Cardiac muscle cell (in vitro differentiated cells and primary cell): ENCODE data around the gene PIRT. TPM values are rescaled to one million over a fixed set of nuclear protein-coding genes. Genes with fewer than 3 reads are reported as not detected.

Experiments used
- DNase-seq, 2 donors: peaks; one replicate each; pipeline versions ENCODE4 v3.0.0 to v3.0.0-alpha.2; 2010 to 2017; ENCODE audit warnings: low read depth in 1 of 2, low spot score in 1 of 2
- H3K27ac ChIP-seq: fragments of 200-600 bp; sonication (generic); 2 replicates; pipeline ENCODE4 v1.5.1; 2016
- H3K27me3 ChIP-seq: fragments of 200-600 bp; sonication (generic); 2 replicates; pipeline ENCODE4 v1.6.0; 2016; ENCODE audit warnings: control low read depth
- H3K36me3 ChIP-seq: fragments of 200-600 bp; sonication (generic); 2 replicates; pipeline ENCODE4 v1.5.1; 2016; ENCODE audit warnings: control low read depth
- H3K4me1 ChIP-seq: fragments of 200-600 bp; sonication (generic); 2 replicates; pipeline ENCODE4 v1.8.1; 2017; ENCODE audit warnings: low read depth, mild to moderate bottlenecking, mixed run types
- H3K4me3 ChIP-seq: fragments of 200-600 bp; sonication (generic); 2 replicates; pipeline ENCODE4 v1.5.1; 2016; ENCODE audit warnings: mild to moderate bottlenecking
- H3K9me3 ChIP-seq: fragments of 200-600 bp; sonication (generic); 2 replicates; pipeline ENCODE4 v1.5.1; 2017; ENCODE audit warnings: low read depth, mild to moderate bottlenecking, control low read depth
- polyA plus RNA-seq: library from polyadenylated mRNA; unstranded; fragments of >200 nt; fragmentation: Nextera tagmentation; extraction: Ambion mirVana; gene quantifications from 2 replicates; pipeline ENCODE4 v1.2.1, GENCODE V29; 2016
- total RNA-seq: library from RNA; depleted of rRNA; stranded (reverse); fragments of >200 nt; gene quantifications from 2 replicates; pipeline ENCODE4 v1.2.3, GENCODE V29; 2016
- TF ChIP-seq, protein P1 (sequence below): IDR thresholded peaks from 2 replicates; pipeline ENCODE4 v1.5.1; 2012; ENCODE audit warnings: low read depth, mild to moderate bottlenecking, low read length

PIRT gene
- total and polyA plus RNA-seq, 2 experiments from 2014 or later, result not detected

DNA sequence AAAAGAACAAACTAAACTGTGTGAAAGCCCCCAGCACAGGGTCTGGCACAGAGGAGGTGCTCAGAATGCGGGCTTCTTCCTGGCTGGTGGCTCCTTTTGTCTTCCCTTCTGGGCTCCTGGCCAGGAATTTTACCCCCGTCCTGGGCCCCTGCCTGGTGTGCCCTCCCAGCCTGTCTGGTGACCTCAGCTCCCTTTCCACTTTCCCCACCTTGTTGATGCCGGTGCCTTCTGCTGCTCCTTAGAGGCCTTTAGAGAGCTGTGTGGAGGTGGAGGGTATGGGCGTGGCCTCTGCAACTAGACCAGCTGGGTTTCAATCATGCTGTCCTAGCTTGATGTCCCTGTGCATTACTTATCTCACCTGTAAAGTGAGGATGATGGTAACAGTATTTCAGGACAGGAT, 16.8 kb downstream of the PIRT start:
- H3K36me3 ChIP-seq, result no peaks in the 10 kb centered on the region
- TF ChIP-seq, protein P1, sequence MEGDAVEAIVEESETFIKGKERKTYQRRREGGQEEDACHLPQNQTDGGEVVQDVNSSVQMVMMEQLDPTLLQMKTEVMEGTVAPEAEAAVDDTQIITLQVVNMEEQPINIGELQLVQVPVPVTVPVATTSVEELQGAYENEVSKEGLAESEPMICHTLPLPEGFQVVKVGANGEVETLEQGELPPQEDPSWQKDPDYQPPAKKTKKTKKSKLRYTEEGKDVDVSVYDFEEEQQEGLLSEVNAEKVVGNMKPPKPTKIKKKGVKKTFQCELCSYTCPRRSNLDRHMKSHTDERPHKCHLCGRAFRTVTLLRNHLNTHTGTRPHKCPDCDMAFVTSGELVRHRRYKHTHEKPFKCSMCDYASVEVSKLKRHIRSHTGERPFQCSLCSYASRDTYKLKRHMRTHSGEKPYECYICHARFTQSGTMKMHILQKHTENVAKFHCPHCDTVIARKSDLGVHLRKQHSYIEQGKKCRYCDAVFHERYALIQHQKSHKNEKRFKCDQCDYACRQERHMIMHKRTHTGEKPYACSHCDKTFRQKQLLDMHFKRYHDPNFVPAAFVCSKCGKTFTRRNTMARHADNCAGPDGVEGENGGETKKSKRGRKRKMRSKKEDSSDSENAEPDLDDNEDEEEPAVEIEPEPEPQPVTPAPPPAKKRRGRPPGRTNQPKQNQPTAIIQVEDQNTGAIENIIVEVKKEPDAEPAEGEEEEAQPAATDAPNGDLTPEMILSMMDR, result no peak
- no peaks in the 10 kb centered on the region for H3K27me3 ChIP-seq
- peak in 1 of 2 donors; percentile 21 for DNase-seq
- no peaks in the 10 kb centered on the region for H3K9me3 ChIP-seq
- no peak overlapping the region for H3K27ac ChIP-seq
- no peak overlapping the region for H3K4me3 ChIP-seq
- H3K4me1 ChIP-seq, result no peaks in the 10 kb centered on the region

DNA sequence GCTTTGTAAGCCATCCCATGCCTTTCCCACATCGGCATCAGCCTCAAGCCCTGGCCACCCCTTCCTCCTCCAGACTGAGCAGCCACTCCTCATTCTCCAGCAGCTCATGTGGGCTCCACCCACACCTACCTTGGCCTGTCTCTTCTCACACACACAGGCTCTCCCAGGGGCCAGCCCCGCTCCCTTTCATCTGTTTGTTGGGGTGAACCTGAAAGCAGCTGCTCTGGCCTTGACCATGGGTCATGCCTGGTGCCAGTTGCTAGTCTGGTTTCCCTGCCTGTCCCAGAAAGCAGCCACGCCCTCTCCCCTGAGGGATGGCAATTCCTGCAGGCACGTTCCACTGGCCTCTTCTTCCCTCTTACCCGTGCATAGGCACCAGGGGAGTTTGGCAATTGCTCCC, 22.6 kb downstream of the PIRT start:
- no peak for DNase-seq
- H3K9me3 ChIP-seq, result no peaks in the 10 kb centered on the region
- H3K27ac ChIP-seq, result no peak overlapping the region
- H3K4me3 ChIP-seq, result no peak overlapping the region
- no peaks in the 10 kb centered on the region for H3K27me3 ChIP-seq
- TF ChIP-seq, protein P1, result no peak
- H3K36me3 ChIP-seq, result no peaks in the 10 kb centered on the region
- H3K4me1 ChIP-seq, result no peaks in the 10 kb centered on the region

DNA sequence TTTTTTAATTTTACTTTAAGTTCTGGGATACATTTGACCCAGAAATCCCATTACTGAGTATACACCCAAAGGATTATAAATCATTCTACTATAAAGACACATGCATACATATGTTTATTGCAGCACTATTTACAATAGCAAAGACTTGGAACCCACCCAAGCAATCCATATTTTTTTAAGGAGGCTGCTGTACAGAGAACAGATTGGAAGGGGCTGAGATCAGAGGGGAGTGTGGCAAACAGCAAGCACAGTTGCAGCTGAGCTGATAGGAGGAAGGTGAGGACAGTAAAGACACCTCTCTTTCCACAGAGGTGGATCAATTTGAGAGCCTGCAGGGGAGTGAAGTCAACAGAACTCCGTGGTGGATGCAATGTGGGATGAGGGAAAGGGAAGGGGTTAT, 23.8 kb downstream of the PIRT start:
- Histone ChIP-seq H3K27me3 (no peaks in the 10 kb centered on the region), H3K36me3 (no peaks in the 10 kb centered on the region), H3K4me3 (no peak overlapping the region), H3K9me3 (no peaks in the 10 kb centered on the region), H3K4me1 (no peaks in the 10 kb centered on the region), H3K27ac (no peak overlapping the region)
- TF ChIP-seq, protein P1, result no peak
- DNase-seq, result no peak

DNA sequence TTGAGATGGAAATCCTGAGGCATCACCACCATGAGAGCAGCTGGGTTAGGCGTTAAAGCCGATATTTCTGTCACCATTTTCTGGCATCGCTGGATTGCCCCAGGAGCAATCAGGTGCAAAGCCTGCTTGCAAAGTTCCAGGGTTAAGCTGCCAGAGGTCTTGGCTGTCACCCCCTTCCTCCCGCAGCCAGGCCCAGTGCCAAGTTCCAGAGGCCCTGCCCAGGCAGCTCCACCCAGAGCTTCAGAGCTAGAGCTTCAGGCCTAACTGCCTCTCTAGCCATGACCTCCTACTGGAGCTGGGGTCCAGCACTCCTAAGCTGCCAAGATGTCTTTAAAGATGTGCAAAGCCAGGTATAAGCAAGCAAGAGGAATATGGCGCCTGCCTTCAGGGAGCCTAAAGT, 25.2 kb downstream of the PIRT start:
- Histone ChIP-seq H3K9me3 (no peaks in the 10 kb centered on the region), H3K27ac (no peak overlapping the region), H3K36me3 (no peaks in the 10 kb centered on the region), H3K4me1 (no peaks in the 10 kb centered on the region), H3K4me3 (no peak overlapping the region), H3K27me3 (no peaks in the 10 kb centered on the region)
- no peak for DNase-seq
- TF ChIP-seq, protein P1, result no peak

DNA sequence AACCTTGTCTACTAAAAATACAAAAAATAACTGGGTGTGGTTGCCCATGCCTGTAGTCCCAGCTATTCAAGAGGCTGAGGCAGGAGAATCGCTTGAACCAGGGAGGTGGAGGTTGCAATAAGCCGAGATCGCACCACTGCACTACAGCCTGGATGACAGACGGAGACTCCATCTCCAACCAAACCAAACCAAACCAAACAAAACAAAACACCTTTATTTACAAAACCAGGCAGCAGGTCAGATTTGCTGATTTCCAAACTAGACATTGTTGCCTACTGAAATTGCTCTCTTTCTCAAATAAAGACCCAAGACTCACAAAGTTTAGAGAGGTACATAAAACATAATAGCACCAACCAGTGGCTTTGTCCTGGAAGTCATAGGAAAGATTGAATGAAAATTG, 28.3 kb downstream of the PIRT start:
- Histone ChIP-seq H3K27me3 (no peaks in the 10 kb centered on the region), H3K4me1 (no peaks in the 10 kb centered on the region), H3K36me3 (no peaks in the 10 kb centered on the region), H3K4me3 (no peak overlapping the region), H3K27ac (no peak overlapping the region), H3K9me3 (no peaks in the 10 kb centered on the region)
- no peak for DNase-seq
- TF ChIP-seq, protein P1, result no peak

DNA sequence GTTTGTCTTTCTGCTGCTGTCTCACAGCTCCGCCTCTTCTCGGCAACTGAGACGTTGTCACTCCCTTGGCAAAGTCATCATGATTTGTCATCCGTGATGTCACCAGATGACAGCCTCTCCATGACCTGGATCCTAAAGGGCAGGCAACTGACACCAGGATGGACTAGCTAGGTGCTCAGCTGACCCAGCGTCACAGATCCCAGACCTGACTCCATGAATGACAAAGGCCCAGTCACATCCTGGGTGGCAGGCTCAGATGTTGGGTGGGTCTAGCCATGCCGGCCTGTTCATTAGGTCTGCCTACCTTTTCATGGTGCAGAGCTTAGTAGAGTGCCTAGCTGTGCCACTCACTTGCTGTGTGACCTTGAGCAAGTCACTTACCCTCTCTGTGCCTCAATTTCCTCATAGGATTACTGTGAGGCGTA, 30.2 kb downstream of the PIRT start:
- H3K27ac ChIP-seq, result no peak overlapping the region
- no peak overlapping the region for H3K4me3 ChIP-seq
- H3K4me1 ChIP-seq, result no peaks in the 10 kb centered on the region
- H3K27me3 ChIP-seq, result no peaks in the 10 kb centered on the region
- TF ChIP-seq, protein P1, result no peak
- no peak for DNase-seq
- no peaks in the 10 kb centered on the region for H3K9me3 ChIP-seq
- no peaks in the 10 kb centered on the region for H3K36me3 ChIP-seq
